Left ventricle myocardium superior (tissue), 1 donor: ENCODE results near the gene JADE1. TPM values are rescaled to one million over a fixed set of nuclear protein-coding genes. Genes with fewer than 3 reads are reported as not detected.

Experiments used
- ATAC-seq: fragments of 200-7000 bp; cut with Tn5 transposase; one replicate; pipeline ENCODE4 v1.9.1; 2020; ENCODE audit warnings: mild to moderate bottlenecking, moderate library complexity
- DNase-seq: peaks from one replicate; pipeline ENCODE4 v3.0.0-alpha.2; 2020
- intact Hi-C: fragments of 100-400 bp; cut with micrococcal nuclease; formaldehyde crosslinking; loops from one replicate; pipeline ENCODE4 v1.11.0; 2022
- long read RNA-seq: library from polyadenylated mRNA; unstranded; transcript quantifications from one replicate; pipeline ENCODE4 v2.0.0, GENCODE V29; 2021
- total RNA-seq: library from RNA; stranded (reverse); fragmentation: NEBNext Ultra II Directional; extraction: Animal tissue kit (Norgen Biotek cat#: 25700); gene quantifications from one replicate; pipeline ENCODE4 v1.2.1, GENCODE V29; 2021
- donor health status: DM: no; HTN: yes; CAD: no; lungs with severe emphysema.

Gene JADE1
- 24.4 TPM for total RNA-seq
- long read RNA-seq, full-length matches to known transcripts = 36 of 56 reads
- long read RNA-seq, partial matches to known transcripts = 5 of 56 reads
- long read RNA-seq, other reads (novel, unspliced or antisense) = 15 of 56 reads

DNA sequence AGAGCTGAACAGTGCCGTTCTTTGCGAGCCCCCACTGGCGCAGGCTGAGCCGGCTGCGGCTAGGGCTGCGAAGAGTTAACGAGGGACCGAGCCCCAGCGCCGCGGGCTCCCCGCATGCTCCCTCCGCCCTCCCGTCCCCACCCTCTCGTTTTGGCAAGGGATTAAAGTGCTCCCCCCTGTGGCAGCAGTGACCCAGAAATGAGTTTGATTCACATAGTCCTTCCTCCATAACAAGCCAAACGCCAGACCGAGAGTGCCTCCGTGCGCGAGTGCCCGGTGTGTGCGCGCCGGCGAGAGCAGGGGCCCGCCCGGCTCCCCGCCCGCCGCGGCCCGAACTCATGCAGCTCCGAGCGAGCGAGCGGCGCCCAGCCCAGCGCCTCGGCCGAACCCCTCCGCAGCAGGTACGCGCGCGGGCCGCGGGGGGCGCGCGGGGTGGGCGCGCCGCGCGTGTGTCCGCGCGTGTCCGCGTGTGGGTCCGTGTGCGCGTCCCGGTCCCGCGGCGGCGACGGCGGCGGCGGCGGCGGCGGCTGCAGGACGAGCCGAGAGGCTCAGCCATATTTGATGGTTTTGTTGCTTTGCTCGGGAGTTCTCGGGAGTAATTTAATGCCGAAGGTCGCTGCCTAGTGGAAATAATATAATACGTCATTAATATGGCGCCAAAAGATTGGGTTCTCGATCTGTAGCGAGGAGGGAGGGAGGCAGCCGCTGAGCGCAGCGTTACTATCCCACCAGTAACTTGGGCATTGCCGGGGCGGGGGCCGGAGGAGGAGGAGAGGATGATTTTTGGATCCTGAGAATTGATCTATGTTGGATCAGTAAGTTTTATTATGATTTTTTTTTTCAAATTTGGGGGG is at the start of gene JADE1:
TSS of gene JADE1 (plus strand) at position 224 of the 854 bp plus-strand sequence. CDS start 22,059 bp downstream, outside the sequence.
- ATAC-seq (peak; percentile 72), DNase-seq (peak; percentile 92)
- intact Hi-C loops = loop anchor here (5.0 kb wide), 1 partner anchor 522 kb away; the partner anchor contains the start of gene PGRMC2

GRCh38 chr4:128766781-128767180 is 42.7 kb upstream of the JADE1 start:
- DNase-seq = no peak
- intact Hi-C loops = no loop called here
- ATAC-seq = no peak

GRCh38 chr4:128768373-128768996 is 41.0 kb upstream of the JADE1 start:
- ATAC-seq (peak; percentile 69), DNase-seq (no peak)
- intact Hi-C loops = no loop called here

DNA sequence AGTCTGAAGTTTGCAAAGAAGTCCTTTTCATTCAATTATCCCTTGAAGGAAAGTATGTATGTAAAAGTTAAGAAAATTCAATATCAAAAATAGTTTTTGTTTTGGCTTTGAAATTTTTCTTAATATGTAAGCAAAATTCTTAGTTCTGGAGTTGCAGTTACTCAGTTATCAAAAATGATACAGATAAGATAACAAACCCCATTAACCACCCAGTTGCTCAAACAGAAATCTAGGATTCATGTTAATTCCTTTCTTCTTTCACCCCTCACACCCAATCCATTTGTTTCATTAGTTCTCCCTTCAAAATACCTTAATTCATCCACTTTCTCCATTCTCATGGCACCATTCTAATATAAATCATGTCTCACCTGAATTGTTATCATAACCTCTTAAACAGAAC is 40.5 kb upstream of the JADE1 start:
- DNase-seq = no peak
- intact Hi-C loops = no loop called here
- ATAC-seq = no peak

GRCh38 chr4:128770807-128771206 is 38.7 kb upstream of the JADE1 start:
- intact Hi-C loops = no loop called here
- ATAC-seq (no peak), DNase-seq (no peak)

DNA sequence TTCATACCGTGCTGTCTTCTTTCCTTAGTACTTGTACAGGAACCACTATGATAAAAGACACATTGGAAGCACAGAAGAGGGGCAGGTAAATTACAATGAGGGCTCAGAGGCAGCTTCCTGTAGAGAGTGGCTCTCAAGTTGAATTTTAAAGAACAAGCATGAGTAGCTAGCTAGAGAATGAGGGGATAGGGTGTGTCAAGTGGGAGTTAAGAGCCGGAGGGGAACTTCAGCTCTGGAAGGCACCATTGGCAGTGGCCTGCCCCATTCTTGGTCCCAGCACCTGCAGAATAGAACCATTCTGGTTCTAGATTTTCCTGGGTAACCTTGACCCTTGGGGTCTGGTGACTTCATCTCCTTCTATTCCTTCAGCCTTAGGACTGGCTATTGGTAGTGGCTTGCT is 34.0 kb upstream of the JADE1 start:
- no peak for DNase-seq
- intact Hi-C loops = no loop called here
- no peak for ATAC-seq

GRCh38 chr4:128775916-128776315 is 33.6 kb upstream of the JADE1 start:
- DNase-seq (no peak), ATAC-seq (no peak)
- intact Hi-C loops = no loop called here

GRCh38 chr4:128776794-128777216 is 32.7 kb upstream of the JADE1 start:
- intact Hi-C loops = no loop called here
- DNase-seq (peak; percentile 84), ATAC-seq (peak; percentile 91)

GRCh38 chr4:128780688-128781087 is 28.8 kb upstream of the JADE1 start:
- no peak for DNase-seq
- no peak for ATAC-seq
- intact Hi-C loops = loop anchor here (5.0 kb wide), 1 partner anchor 82 kb away; no protein-coding TSS in a partner anchor

DNA sequence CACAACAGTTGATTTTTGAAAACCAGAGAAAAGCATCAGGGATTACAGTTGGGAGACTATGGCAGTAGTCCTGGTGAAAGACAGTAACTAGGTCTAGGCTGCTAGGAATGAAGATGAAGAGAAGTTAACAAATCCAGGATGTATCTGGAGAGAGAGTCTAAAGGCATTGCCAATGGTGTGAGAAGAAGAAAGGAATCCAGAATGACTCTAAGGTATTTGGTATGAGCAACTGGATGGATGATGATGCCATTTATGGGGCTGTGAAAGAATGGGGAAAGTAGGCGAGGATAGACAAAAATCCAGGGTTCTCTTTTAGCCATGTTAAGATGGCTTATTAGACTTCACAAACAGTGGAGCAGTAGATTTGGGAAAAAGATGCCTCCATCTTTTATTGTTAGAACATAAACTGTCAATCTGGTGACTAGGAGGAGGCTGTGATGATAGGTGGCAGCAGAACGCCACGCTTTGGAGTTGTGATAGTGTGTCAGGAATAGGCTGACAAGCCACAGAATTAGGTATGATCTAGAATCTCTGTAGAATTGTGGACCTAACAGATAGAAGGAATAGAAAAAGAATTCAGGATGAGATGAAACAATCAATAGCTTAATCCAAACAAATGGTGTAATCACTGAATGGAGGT is 27.3 kb upstream of the JADE1 start:
- intact Hi-C loops = loop anchor here (5.0 kb wide), 1 partner anchor 80 kb away; no protein-coding TSS in a partner anchor
- peak; percentile 57 for DNase-seq
- ATAC-seq = peak; percentile 72

DNA sequence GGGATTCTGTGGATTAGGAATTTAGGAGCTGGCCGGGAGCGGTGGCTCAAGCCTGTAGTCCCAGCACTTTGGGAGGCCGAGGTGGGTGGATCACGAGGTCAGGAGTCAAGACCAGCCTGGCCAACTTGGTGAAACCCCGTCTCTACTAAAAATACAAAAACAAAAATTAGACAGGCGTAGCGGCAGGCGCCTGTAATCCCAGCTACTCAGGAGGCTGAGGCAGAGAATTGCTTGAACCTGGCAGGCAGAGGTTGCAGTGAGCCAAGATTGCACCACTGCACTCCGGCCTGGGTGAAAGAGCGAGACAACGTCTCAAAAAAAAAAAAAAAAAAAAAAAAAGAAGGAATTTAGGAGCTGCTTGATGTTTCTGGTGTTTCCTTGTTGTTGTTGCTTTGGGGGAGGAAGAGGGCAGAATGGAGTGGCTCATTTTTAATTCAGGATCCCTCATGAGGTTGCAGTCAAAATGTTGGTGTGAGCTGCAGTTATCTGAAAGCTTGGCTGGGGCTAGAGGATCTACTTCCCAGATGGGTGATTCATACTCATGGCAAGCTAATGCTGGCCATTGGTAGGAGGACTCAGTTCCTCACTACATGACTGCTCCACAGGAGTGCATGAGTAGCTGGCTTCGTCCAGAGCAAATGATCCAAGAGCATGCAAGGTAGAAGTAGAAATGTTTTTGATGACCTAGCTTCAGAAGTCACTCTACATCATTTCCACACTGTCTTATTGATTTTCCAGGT is 26.5 kb upstream of the JADE1 start:
- ATAC-seq (peak; percentile 75), DNase-seq (no peak)
- intact Hi-C loops = loop anchor here (5.0 kb wide), 1 partner anchor 79 kb away; no protein-coding TSS in a partner anchor

- ATAC-seq (no peak), DNase-seq (no peak)
- intact Hi-C loops = no loop called here
Observed at GRCh38 chr4:128787509-128788311, 21.8 kb upstream of the JADE1 start.

DNA sequence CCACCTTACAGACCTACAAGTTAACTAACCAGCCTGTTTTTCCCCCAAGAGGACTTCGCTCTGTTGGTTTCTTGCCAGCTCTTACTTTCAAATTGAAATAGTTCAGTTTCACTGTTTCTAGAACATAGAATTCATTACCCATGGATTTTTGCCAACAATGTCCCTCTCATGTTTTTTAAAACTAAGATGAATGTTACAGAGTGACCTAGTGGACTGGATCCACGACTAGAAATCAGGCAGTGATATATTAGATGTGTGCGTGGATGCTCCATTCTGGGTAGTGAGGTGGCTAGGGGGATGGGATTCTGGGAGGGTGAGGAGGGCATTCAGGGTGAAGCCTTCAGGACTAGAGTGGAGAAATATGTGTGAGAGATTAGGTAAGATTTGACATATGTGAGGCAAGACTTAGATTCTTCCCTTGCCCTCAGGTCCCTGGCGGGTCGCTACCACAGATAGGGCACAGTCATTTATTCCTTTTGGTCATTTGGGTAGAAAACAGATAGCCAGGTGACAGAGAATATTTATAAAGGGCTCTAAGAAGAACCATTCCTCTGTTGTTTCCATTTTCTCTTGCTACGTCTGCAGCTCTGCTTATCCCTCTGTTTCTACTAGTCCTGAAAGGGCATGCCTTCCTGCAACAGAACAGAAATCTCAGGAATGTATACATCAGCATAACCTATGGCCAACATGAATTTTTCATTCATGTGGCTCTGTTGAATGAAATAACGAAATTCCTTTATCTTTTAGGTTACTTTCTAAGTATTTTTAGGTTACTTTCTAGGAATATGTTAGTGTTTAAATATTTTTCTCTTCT is 15.4 kb upstream of the JADE1 start:
- ATAC-seq (no peak), DNase-seq (no peak)
- intact Hi-C loops = no loop called here

DNA sequence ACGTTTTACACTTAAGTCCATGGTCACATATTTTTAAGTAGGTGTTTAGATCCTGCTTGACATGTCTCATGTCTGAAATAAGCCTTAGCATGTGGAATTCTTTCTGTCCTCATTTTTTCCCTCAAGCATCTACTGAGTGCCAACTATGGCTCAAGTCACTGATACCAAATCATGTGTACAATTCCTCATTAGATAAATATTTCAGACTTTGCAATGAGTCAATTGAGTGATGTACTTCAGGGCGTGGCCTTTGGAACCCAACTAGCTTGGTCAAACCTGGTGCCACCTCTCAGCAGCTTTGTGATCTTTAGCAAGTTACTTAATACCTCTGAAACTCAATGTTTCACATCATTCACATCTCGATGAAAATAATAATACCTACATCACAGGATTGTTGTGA is 12.6 kb upstream of the JADE1 start:
- ATAC-seq = no peak
- intact Hi-C loops = no loop called here
- DNase-seq = no peak

DNA sequence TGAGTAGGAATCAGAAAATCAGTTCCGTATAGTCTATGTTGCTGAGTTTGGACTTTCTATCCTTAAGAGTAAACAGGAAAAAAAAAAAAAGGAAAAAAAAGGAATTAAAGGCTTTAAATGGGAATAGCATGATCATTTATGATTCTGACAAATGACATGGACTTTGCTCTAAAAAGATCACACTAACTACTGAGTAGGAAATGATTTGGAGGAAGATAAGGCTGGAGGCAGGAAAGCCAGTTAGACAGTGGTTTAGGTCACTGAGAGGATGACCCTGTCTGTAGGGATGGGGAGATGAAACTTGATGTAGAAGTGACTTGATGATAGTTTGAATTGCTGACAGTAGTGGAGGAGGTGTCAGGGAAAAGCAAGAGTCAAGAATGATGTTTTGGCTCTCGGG is 9.2 kb upstream of the JADE1 start:
- intact Hi-C loops = no loop called here
- no peak for DNase-seq
- no peak for ATAC-seq

GRCh38 chr4:128800701-128801284 is 8.7 kb upstream of the JADE1 start:
- intact Hi-C loops = no loop called here
- ATAC-seq = no peak

More at GRCh38 chr4:128800701-128801284, 8.7 kb upstream of the JADE1 start:
- no peak for DNase-seq
